Heart left ventricle (tissue), 13 donors: Measurements from ENCODE around the gene TXNL4A.

ENCODE experiments used
- POLR2A ChIP-seq, 2 donors: fragments of 450-650 bp; IDR thresholded peaks; one replicate each; pipeline ENCODE4 v1.6.1; 2017; ENCODE audit warnings: antibody characterized with exemption in 2 of 2, mild to moderate bottlenecking in 2 of 2, moderate library complexity in 2 of 2
- TF ChIP-seq, protein P1 (sequence below), 12 donors: fragments of 200-600 bp; sonication (generic) in 4 of 12; IDR thresholded peaks; one replicate each; pipeline versions ENCODE4 v1.5.0 to v1.8.0; 2018 to 2022; ENCODE audit warnings: antibody characterized with exemption in 12 of 12, mild to moderate bottlenecking in 5 of 12
- donor health status: ischemic (EF 13 %, LVEDD 7.1; RV severe dilation, severe dysfunction).
- donor health status: DM: no; HTN: yes; CAD: no.
- donor health status: DM: no; HTN: no; CAD: no.
- donor health status: ischemic (EF 25% LVEDD 6.9; RV normal size, moderate dysfunction).
- donor health status: ischemic (EF 25% LVEDD 5.7; RV mildly dilated, moderate dysfunction).
- donor health status: ischemic (EF 35%, LVEDD 5.7; RV mildly dilated, moderate dysfunction).
- donor health status: nonischemic (EF 11% LVEDD 7.7; RV severe dilation, severe dysfunction).
- donor health status: DM: yes; HTN: yes; CAD: no.
- donor health status: PGD.
- donor health status: ischemic (EF 29% LVEDD 5.4; RV normal size, mild dysfunction).
- donor health status: nonischemic (EF 23%, LVEDD 6.1; RV moderate dilation, normal function).

DNA sequence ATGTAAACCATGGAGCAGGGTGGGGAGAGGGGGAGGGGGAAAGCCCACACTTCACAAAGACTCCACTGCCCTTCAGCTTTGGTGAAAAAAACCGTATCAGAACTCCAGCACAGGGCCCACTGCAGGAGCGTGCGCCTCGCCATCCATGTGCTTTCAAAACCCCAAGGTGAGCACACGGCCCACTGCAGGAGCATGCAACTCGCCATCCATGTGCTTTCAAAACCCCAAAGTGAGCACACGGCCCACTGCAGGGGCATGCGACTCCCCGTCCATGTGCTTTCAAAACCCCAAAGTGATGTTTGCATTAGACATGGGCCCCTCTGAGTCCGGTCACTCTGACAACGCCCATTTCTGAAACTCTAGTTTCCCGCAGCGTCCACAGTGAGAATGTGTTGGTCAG lies 7.8 kb downstream of the TXNL4A start:
- no peak for TF ChIP-seq POLR2A (IDR thresholded peaks at IDR 0.05)
- TF ChIP-seq, protein P1, sequence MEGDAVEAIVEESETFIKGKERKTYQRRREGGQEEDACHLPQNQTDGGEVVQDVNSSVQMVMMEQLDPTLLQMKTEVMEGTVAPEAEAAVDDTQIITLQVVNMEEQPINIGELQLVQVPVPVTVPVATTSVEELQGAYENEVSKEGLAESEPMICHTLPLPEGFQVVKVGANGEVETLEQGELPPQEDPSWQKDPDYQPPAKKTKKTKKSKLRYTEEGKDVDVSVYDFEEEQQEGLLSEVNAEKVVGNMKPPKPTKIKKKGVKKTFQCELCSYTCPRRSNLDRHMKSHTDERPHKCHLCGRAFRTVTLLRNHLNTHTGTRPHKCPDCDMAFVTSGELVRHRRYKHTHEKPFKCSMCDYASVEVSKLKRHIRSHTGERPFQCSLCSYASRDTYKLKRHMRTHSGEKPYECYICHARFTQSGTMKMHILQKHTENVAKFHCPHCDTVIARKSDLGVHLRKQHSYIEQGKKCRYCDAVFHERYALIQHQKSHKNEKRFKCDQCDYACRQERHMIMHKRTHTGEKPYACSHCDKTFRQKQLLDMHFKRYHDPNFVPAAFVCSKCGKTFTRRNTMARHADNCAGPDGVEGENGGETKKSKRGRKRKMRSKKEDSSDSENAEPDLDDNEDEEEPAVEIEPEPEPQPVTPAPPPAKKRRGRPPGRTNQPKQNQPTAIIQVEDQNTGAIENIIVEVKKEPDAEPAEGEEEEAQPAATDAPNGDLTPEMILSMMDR (IDR thresholded peaks at IDR 0.05): no peak
